Small intestine (tissue), 7 donors: ENCODE data around the gene MED12L. TPM values are rescaled to one million over a fixed set of nuclear protein-coding genes. Genes with fewer than 3 reads are reported as not detected.
A peak's percentile ranks its signal among the peaks of the same experiment; 100 is the strongest.

Experiments
- DNase-seq, 2 donors: peaks; one replicate each; pipeline versions ENCODE4 v3.0.0 to v3.0.0-alpha.2; 2013
- FAIRE-seq: peaks from 2 replicates; lab custom pipeline; 2012; peaks lifted over from hg19 to GRCh38; lab: Jason Lieb, UNC
- H3K27ac ChIP-seq, 3 donors: one replicate each; pipeline ENCODE4 v1.5.1; 2013; ENCODE audit warnings: low read length in 2 of 3, mild to moderate bottlenecking in 2 of 3, control low read depth in 1 of 3, inconsistent platforms in 1 of 3, low read depth in 1 of 3, moderate library complexity in 1 of 3
- H3K27me3 ChIP-seq, 3 donors: one replicate each; pipeline ENCODE4 v1.6.1; 2013; ENCODE audit warnings: low read length in 3 of 3, inconsistent platforms in 1 of 3; ENCODE audit not compliant: control insufficient read depth in 3 of 3, insufficient read depth in 3 of 3
- H3K36me3 ChIP-seq, 3 donors: one replicate each; pipeline ENCODE4 v1.6.1; 2013; ENCODE audit warnings: low read length in 3 of 3, inconsistent platforms in 1 of 3, low read depth in 1 of 3, mild to moderate bottlenecking in 1 of 3, moderate library complexity in 1 of 3; ENCODE audit not compliant: control insufficient read depth in 3 of 3, insufficient read depth in 2 of 3
- H3K4me1 ChIP-seq, 3 donors: one replicate each; pipeline ENCODE4 v1.6.1; 2013; ENCODE audit warnings: low read length in 2 of 3, inconsistent platforms in 1 of 3, low read depth in 1 of 3, mild to moderate bottlenecking in 1 of 3, moderate library complexity in 1 of 3; ENCODE audit not compliant: control insufficient read depth in 3 of 3, insufficient read depth in 2 of 3
- H3K4me3 ChIP-seq, 3 donors: one replicate each; pipeline ENCODE4 v1.5.1; 2013; ENCODE audit warnings: low read length in 3 of 3, control low read depth in 1 of 3, inconsistent platforms in 1 of 3, low read depth in 1 of 3, mild to moderate bottlenecking in 1 of 3, moderate library complexity in 1 of 3
- H3K9me3 ChIP-seq, 2 donors: one replicate each; pipeline ENCODE4 v1.6.1; 2013; ENCODE audit warnings: low read depth in 1 of 2, low read length in 1 of 2; ENCODE audit not compliant: control insufficient read depth in 2 of 2, insufficient read depth in 1 of 2
- WGBS, 3 donors: extraction: QIAGEN DNeasy Blood & Tissue Kit; methylation state at CpG; one replicate each; pipeline ENCODE4 v1.1.7; 2013; 5-methylcytosine and 5-hydroxymethylcytosine counted together
- polyA plus RNA-seq, 4 donors: library from polyadenylated mRNA; stranded (reverse) in 3 of 4; unstranded in 1 of 4; fragments of 200-250 nt in 3 of 4; fragments of 120-200 nt in 1 of 4; gene quantifications; one replicate each; pipeline versions ENCODE4 v1.2.1 to v1.2.3, GENCODE V29; 2013
- donor health status: healthy with polysubstance abuse.
- donor health status: control.
- donor health status: control.
- donor health status: Bipolar disorder and iron deficiency.
- donor health status: healthy.

MED12L gene
- polyA plus RNA-seq, 4 donors: 0.16 to 2.4 (median 0.36) TPM

GRCh38 chr3:151440940-151441339 is 355.5 kb downstream of the MED12L start:
- no peaks in the 10 kb centered on the region for H3K36me3 ChIP-seq
- FAIRE-seq: no peak
- no peak overlapping the region for H3K4me3 ChIP-seq
- no peaks in the 10 kb centered on the region for H3K27me3 ChIP-seq
- no peak overlapping the region for H3K27ac ChIP-seq
- H3K9me3 ChIP-seq: no peaks in the 10 kb centered on the region
- H3K4me1 ChIP-seq: no peaks in the 10 kb centered on the region
- DNase-seq: no peak
- 88 to 91% (median 90%) methylated on average over 1 of the region's 1 CpG for WGBS, 3 donors

GRCh38 chr3:151443583-151443982 is 358.1 kb downstream of the MED12L start:
- 80 to 84% (median 84%) methylated on average over 7 of the region's 7 CpGs for WGBS, 3 donors

GRCh38 chr3:151445273-151446001 is 360.0 kb downstream of the MED12L start:
- DNase-seq (no peak), FAIRE-seq (no peak)
- 76 to 83% (median 82%) methylated on average over 5 of the region's 5 CpGs for WGBS, 3 donors
- Histone ChIP-seq H3K36me3 (no peaks in the 10 kb centered on the region), H3K9me3 (peaks cover 0 to 4% of the 10 kb centered on the region in 2 donors), H3K27me3 (no peaks in the 10 kb centered on the region), H3K4me1 (no peaks in the 10 kb centered on the region), H3K27ac (no peak overlapping the region), H3K4me3 (no peak overlapping the region)

More at GRCh38 chr3:151443583-151443982, 358.1 kb downstream of the MED12L start:
- no peak for FAIRE-seq
- Histone ChIP-seq H3K4me3 (no peak overlapping the region), H3K9me3 (peaks cover 0 to 4% of the 10 kb centered on the region in 2 donors), H3K36me3 (no peaks in the 10 kb centered on the region), H3K27ac (no peak overlapping the region), H3K4me1 (no peaks in the 10 kb centered on the region), H3K27me3 (no peaks in the 10 kb centered on the region)
- peak in 1 of 2 donors; percentile 20 for DNase-seq

- no peak for DNase-seq
- FAIRE-seq: no peak
These were observed 360.5 kb downstream of the MED12L start for GRCh38 chr3:151446002-151446340.

GRCh38 chr3:151452368-151452767 is 366.9 kb downstream of the MED12L start:
- FAIRE-seq (no peak), DNase-seq (no peak)
- peaks cover 0 to 4% of the 10 kb centered on the region in 2 donors for H3K9me3 ChIP-seq
- H3K27ac ChIP-seq: no peak overlapping the region
- H3K4me1 ChIP-seq: no peaks in the 10 kb centered on the region
- H3K27me3 ChIP-seq: no peaks in the 10 kb centered on the region
- H3K4me3 ChIP-seq: no peak overlapping the region
- H3K36me3 ChIP-seq: no peaks in the 10 kb centered on the region
- 5 to 57% (median 39%) methylated on average over 1 of the region's 1 CpG for WGBS, 3 donors

More at GRCh38 chr3:151446002-151446340, 360.5 kb downstream of the MED12L start:
- no peak overlapping the region for H3K4me3 ChIP-seq
- no peaks in the 10 kb centered on the region for H3K27me3 ChIP-seq
- 66 to 73% (median 70%) methylated on average over 3 of the region's 3 CpGs for WGBS, 3 donors
- H3K27ac ChIP-seq: no peak overlapping the region
- H3K9me3 ChIP-seq: peaks cover 0 to 4% of the 10 kb centered on the region in 2 donors
- no peaks in the 10 kb centered on the region for H3K36me3 ChIP-seq
- H3K4me1 ChIP-seq: no peaks in the 10 kb centered on the region

GRCh38 chr3:151452841-151453240 is 367.4 kb downstream of the MED12L start:
- DNase-seq: no peak

GRCh38 chr3:151456065-151456464 is 370.6 kb downstream of the MED12L start:
- peaks cover 0 to 7% (median 0%) of the 10 kb centered on the region in 3 donors for H3K27me3 ChIP-seq
- no peaks in the 10 kb centered on the region for H3K36me3 ChIP-seq
- H3K4me1 ChIP-seq: no peaks in the 10 kb centered on the region
- FAIRE-seq: no peak
- no peaks in the 10 kb centered on the region for H3K9me3 ChIP-seq
- WGBS, 3 donors: 91 to 92% (median 91%) methylated on average over 3 of the region's 3 CpGs
- H3K4me3 ChIP-seq: no peak overlapping the region
- DNase-seq: no peak
- no peak overlapping the region for H3K27ac ChIP-seq

More at GRCh38 chr3:151452841-151453240, 367.4 kb downstream of the MED12L start:
- H3K27me3 ChIP-seq: no peaks in the 10 kb centered on the region
- WGBS, 3 donors: 48 to 71% (median 60%) methylated on average over 2 of the region's 2 CpGs
- FAIRE-seq: no peak
- H3K27ac ChIP-seq: no peak overlapping the region
- no peaks in the 10 kb centered on the region for H3K9me3 ChIP-seq
- no peak overlapping the region for H3K4me3 ChIP-seq
- no peaks in the 10 kb centered on the region for H3K36me3 ChIP-seq
- no peaks in the 10 kb centered on the region for H3K4me1 ChIP-seq

GRCh38 chr3:151459358-151459757 is 373.9 kb downstream of the MED12L start:
- DNase-seq: no peak
- no peak overlapping the region for H3K27ac ChIP-seq
- no peak for FAIRE-seq
- no peaks in the 10 kb centered on the region for H3K4me1 ChIP-seq
- H3K36me3 ChIP-seq: no peaks in the 10 kb centered on the region
- H3K4me3 ChIP-seq: no peak overlapping the region
- WGBS, 3 donors: 49 to 59% (median 52%) methylated on average over 3 of the region's 3 CpGs
- H3K27me3 ChIP-seq: peaks cover 0 to 9% (median 0%) of the 10 kb centered on the region in 3 donors
- no peaks in the 10 kb centered on the region for H3K9me3 ChIP-seq
